GM12878 (cell line): ENCODE measurements around the gene PPM1D. TPM values are rescaled to one million over a fixed set of nuclear protein-coding genes. Genes with fewer than 3 reads are reported as not detected.
A peak's percentile ranks its signal among the peaks of the same experiment; 100 is the strongest.

Experiments
- ATAC-seq: fragments of 200-7000 bp; cut with Tn5 transposase; 3 replicates; pipeline ENCODE4 v1.9.1; 2020; ENCODE audit warnings: mild to moderate bottlenecking, moderate library complexity
- BruUV-seq: library from RNA; stranded (reverse); fragments of 400-500 nt; replicated peaks from 2 replicates; lab custom pipeline; 2021; lab: Mats Ljungman, UMichigan
- CTCF ChIA-PET: fragments of 300-600 bp; sonication (Branson Sonifier 250); formaldehyde crosslinking; extraction: SDS; loops from one replicate; lab custom pipeline; 2021; ENCODE audit warnings: inconsistent platforms; lab: Yijun Ruan, JAX
- POLR2A ChIA-PET: fragments of 350-600 bp; formaldehyde crosslinking; extraction: SDS; loops from one replicate; lab custom pipeline; 2021; ENCODE audit warnings: inconsistent platforms; lab: Charles Lee
- RAD21 ChIA-PET: fragments of 300-600 bp; sonication (Branson Sonifier 250); formaldehyde crosslinking; loops from one replicate; lab custom pipeline; 2023; ENCODE audit warnings: antibody characterized with exemption; ENCODE audit not compliant: unreplicated experiment; lab: Charles Lee
- SMC1A ChIA-PET: fragments of 300-600 bp; sonication (Branson Sonifier 250); formaldehyde crosslinking; loops from one replicate; lab custom pipeline; 2023; ENCODE audit not compliant: unreplicated experiment, uncharacterized antibody; lab: Charles Lee
- DNase-seq: peaks from one replicate; pipeline ENCODE4 v3.0.0-alpha.2; 2011; ENCODE audit warnings: low read depth, low spot score
- FAIRE-seq: peaks from 3 replicates; lab custom pipeline; 2011; peaks lifted over from hg19 to GRCh38; lab: Jason Lieb, UNC
- H2AFZ ChIP-seq: 2 replicates; pipeline ENCODE4 v1.6.0; 2011; ENCODE audit warnings: low read depth, low read length, control low read depth; ENCODE audit not compliant: control insufficient read depth
- H3K27ac ChIP-seq: 2 replicates; pipeline ENCODE4 v1.5.1; 2011; ENCODE audit warnings: control low read depth; ENCODE audit not compliant: control insufficient read depth, insufficient read depth
- H3K27me3 ChIP-seq, 2 experiments: replicated peaks in 1 of 2; 2 replicates each; pipeline versions ENCODE4 v1.6.0 to v1.6.1; 2011; ENCODE audit warnings: low read length in 1 of 2; ENCODE audit not compliant: control insufficient read depth in 2 of 2, insufficient read depth in 2 of 2
- H3K36me3 ChIP-seq, 2 experiments: 2 replicates each; pipeline ENCODE4 v1.5.1; 2011; ENCODE audit warnings: low read length in 1 of 2; ENCODE audit not compliant: control insufficient read depth in 2 of 2, insufficient read depth in 2 of 2
- H3K4me1 ChIP-seq: 2 replicates; pipeline ENCODE4 v1.6.1; 2011; ENCODE audit warnings: mild to moderate bottlenecking, low read length, moderate library complexity, mixed read lengths; ENCODE audit not compliant: control insufficient read depth, insufficient read depth
- H3K4me2 ChIP-seq: 2 replicates; pipeline ENCODE4 v1.6.0; 2011; ENCODE audit warnings: control low read depth; ENCODE audit not compliant: control insufficient read depth, insufficient read depth
- H3K4me3 ChIP-seq: fragments of 200-600 bp; sonication (generic); 2 replicates; pipeline ENCODE4 v1.5.1; 2016
- H3K79me2 ChIP-seq: 2 replicates; pipeline ENCODE4 v1.6.0; 2011; ENCODE audit warnings: low read length; ENCODE audit not compliant: control insufficient read depth, insufficient read depth
- H3K9ac ChIP-seq: 2 replicates; pipeline ENCODE4 v1.8.0; 2011; ENCODE audit warnings: low read length, control low read depth, mixed read lengths; ENCODE audit not compliant: control insufficient read depth, insufficient read depth
- H3K9me3 ChIP-seq: replicated peaks from 3 replicates; pipeline ENCODE4 v1.5.1; 2011; ENCODE audit warnings: mild to moderate bottlenecking, low read length; ENCODE audit not compliant: control insufficient read depth, insufficient read depth
- H4K20me1 ChIP-seq: 2 replicates; pipeline ENCODE4 v1.6.0; 2011; ENCODE audit not compliant: control insufficient read depth, insufficient read depth
- BHLHE40 ChIP-seq, 2 experiments: fragments of 450-650 bp in 1 of 2; IDR thresholded peaks; 2 replicates each; pipeline ENCODE4 v1.6.1; 2011 to 2017; ENCODE audit warnings: low read depth in 2 of 2, borderline replicate concordance in 1 of 2, improper control_type of control experiment in 1 of 2, low read length in 1 of 2, mild to moderate bottlenecking in 1 of 2
- CTCF ChIP-seq, 3 experiments: IDR thresholded peaks in 2 of 3; conservative IDR thresholded peaks in 1 of 3; 2 replicates each; pipeline ENCODE4 v1.5.1; 2011; ENCODE audit warnings: low read depth in 3 of 3, low read length in 3 of 3, mild to moderate bottlenecking in 3 of 3, control low read depth in 2 of 3, moderate library complexity in 2 of 3, inconsistent platforms in 1 of 3, mixed read lengths in 1 of 3; ENCODE audit not compliant: control insufficient read depth in 2 of 3, insufficient read depth in 1 of 3; ENCODE audit errors: extremely low read depth in 1 of 3
- HDGF ChIP-seq: fragments of 450-650 bp; IDR thresholded peaks from 2 replicates; pipeline ENCODE4 v1.6.1; 2016; ENCODE audit warnings: antibody characterized with exemption
- MEF2A ChIP-seq: IDR thresholded peaks from 2 replicates; pipeline ENCODE4 v1.6.1; 2011; ENCODE audit warnings: low read depth, mild to moderate bottlenecking, low read length, moderate library complexity; ENCODE audit not compliant: insufficient read depth
- MLLT1 ChIP-seq: fragments of 450-650 bp; IDR thresholded peaks from 2 replicates; pipeline ENCODE4 v1.6.1; 2016; ENCODE audit warnings: mild to moderate bottlenecking
- NFXL1 ChIP-seq: fragments of 450-650 bp; IDR thresholded peaks from 2 replicates; pipeline ENCODE4 v1.6.1; 2017; ENCODE audit warnings: antibody characterized with exemption, mild to moderate bottlenecking, borderline replicate concordance
- ZNF207 ChIP-seq: fragments of 450-650 bp; IDR thresholded peaks from 2 replicates; pipeline ENCODE4 v1.6.1; 2014; ENCODE audit warnings: antibody characterized with exemption, mild to moderate bottlenecking, borderline replicate concordance
- WGBS: methylation state at CpG from one replicate; pipeline ENCODE4 v1.1.6; 2016; ENCODE audit warnings: low lambda C conversion rate; ENCODE audit not compliant: insufficient replicate concordance, insufficient coverage; ENCODE audit errors: missing lambda C conversion rate; 5-methylcytosine and 5-hydroxymethylcytosine counted together
- in situ Hi-C: fragments of 300-500 bp; cut with MboI; formaldehyde crosslinking; loops from 9 replicates; pipeline ENCODE4 v1.14.3; 2018; ENCODE audit warnings: mixed read lengths
- intact Hi-C: fragments of 100-400 bp; cut with micrococcal nuclease; formaldehyde crosslinking; loops from one replicate; pipeline ENCODE4 v1.14.2; 2022; ENCODE audit not compliant: unreplicated experiment
- polyA plus RNA-seq, 11 experiments: library from polyadenylated mRNA; depleted of rRNA in 4 of 11; unstranded in 6 of 11; stranded (reverse) in 5 of 11; fragments of >200 nt; fragmentation: Nextera tagmentation in 4 of 11; fragmentation: Illumina TruSeq in 1 of 11; extraction: Ambion mirVana in 4 of 11; extraction: Trizol in 1 of 11; gene quantifications; 1 replicate in 1 of 11; 2 replicates in 10 of 11; pipeline versions ENCODE4 v1.2.1 to v1.2.3, GENCODE V29; 2011 to 2016; ENCODE audit warnings: inconsistent platforms in 2 of 11, missing spikeins in 2 of 11, low read depth in 1 of 11
- total RNA-seq, 4 experiments: library from RNA; depleted of rRNA in 3 of 4; stranded (reverse); fragments of >200 nt in 3 of 4; fragmentation: Illumina TruSeq in 1 of 4; extraction: Trizol in 1 of 4; gene quantifications; 2 replicates each; pipeline versions ENCODE4 v1.2.1 to v1.2.3, GENCODE V29; 2013 to 2021

The PPM1D gene
- total and polyA plus RNA-seq, 10 of the 15 experiments (the other 5 are each of a cell fraction or from before 2014, with no cell fraction given) = 1.9 to 20.8 (median 10.7) TPM

GRCh38 chr17:60639019-60639330, 39.0 kb downstream of the PPM1D start:
- Histone ChIP-seq H3K4me2 (no peak overlapping the region), H2AFZ (no peak overlapping the region), H3K4me3 (no peak overlapping the region), H3K27me3 (no peaks in the 10 kb centered on the region), H3K9me3 (no peaks in the 10 kb centered on the region), H3K4me1 (no peaks in the 10 kb centered on the region), H3K79me2 (peaks cover 9% of the 10 kb centered on the region), H3K9ac (no peak overlapping the region), H3K36me3 (peaks cover 2 to 17% of the 10 kb centered on the region in 2 experiments), H3K27ac (no peak overlapping the region), H4K20me1 (no peaks in the 10 kb centered on the region)
- no peak for ATAC-seq
- ChIA-PET SMC1A (interaction anchor here (0.7 to 1.3 kb wide), 5 partner anchors 16 to 224 kb away, joined by 3 to 4 read pairs (median 4); no protein-coding TSS in a partner anchor), RAD21 (interaction anchor here (0.7 to 2.7 kb wide), 5 partner anchors 33 to 253 kb away, joined by 3 to 11 read pairs (median 3); partner anchors contain the start of gene PPM1D), CTCF (interaction anchor here (0.7 to 6.6 kb wide), 28 partner anchors 9 to 492 kb away, joined by 3 to 89 read pairs (median 5); partner anchors contain the start of genes APPBP2 and BCAS3), POLR2A (no interaction called here)
- FAIRE-seq = no peak
- DNase-seq = no peak
- TF ChIP-seq MLLT1 (no peak), NFXL1 (peak; percentile 1; the same call in 1 of the 2 replicates)
- WGBS = 55% methylated on average over 4 of the region's 4 CpGs
- intact Hi-C loops (loop anchor here (2.0 to 10.0 kb wide), 3 partner anchors 38 to 494 kb away; partner anchors contain the start of genes CA4 and PPM1D), in situ Hi-C loops (loop anchor here (5.0 to 25.0 kb wide), 2 partner anchors 217 to 502 kb away; partner anchors contain the start of genes CA4 and CHCT1)
- BruUV-seq = no TSS peak

GRCh38 chr17:60640503-60640902, 40.5 kb downstream of the PPM1D start:
- H2AFZ ChIP-seq = no peak overlapping the region
- FAIRE-seq = no peak
- peaks cover 9% of the 10 kb centered on the region for H3K79me2 ChIP-seq
- H3K4me2 ChIP-seq = no peak overlapping the region
- SMC1A ChIA-PET = interaction anchor here (1.0 to 1.5 kb wide), 3 partner anchors 38 to 114 kb away, joined by 3 to 6 read pairs (median 3); no protein-coding TSS in a partner anchor
- CTCF ChIA-PET = interaction anchor here (0.7 to 6.6 kb wide), 12 partner anchors 9 to 215 kb away, joined by 3 to 89 read pairs (median 3); no protein-coding TSS in a partner anchor
- TF ChIP-seq ZNF207 (no peak), HDGF (no peak), MEF2A (no peak), CTCF (IDR thresholded peaks at IDR 0.05 in 2 of 3, conservative IDR thresholded peaks at IDR 0.05 in 1 of 3; ENCODE audit: control insufficient read depth in 2 of 3, extremely low read depth in 1 of 3, insufficient read depth in 1 of 3, low read depth in 3 of 3, low read length in 3 of 3) (peak; percentile 15 to 35 (median 29); a peak in 3 of 6 replicates), BHLHE40 (IDR thresholded peaks at IDR 0.05; ENCODE audit: borderline replicate concordance in 1 of 2, low read depth in 2 of 2, low read length in 1 of 2) (no peak)
- no peaks in the 10 kb centered on the region for H3K9me3 ChIP-seq
- BruUV-seq = no TSS peak
- intact Hi-C loops = no loop called here
- H3K9ac ChIP-seq = no peak overlapping the region
- ATAC-seq = no peak
- no peaks in the 10 kb centered on the region for H3K4me1 ChIP-seq
- 94% methylated on average over 2 of the region's 2 CpGs for WGBS
- in situ Hi-C loops = loop anchor here (25.0 kb wide), 1 partner anchor 503 kb away; the partner anchor contains the start of gene CA4
- RAD21 ChIA-PET = interaction anchor here (1.0 to 1.3 kb wide), 2 partner anchors 41 to 195 kb away, joined by 4 read pairs; partner anchors contain the start of gene PPM1D
- H4K20me1 ChIP-seq = no peaks in the 10 kb centered on the region
- no peak for DNase-seq
- peaks cover 2 to 13% of the 10 kb centered on the region in 2 experiments; a peak in 3 of 4 replicates for H3K36me3 ChIP-seq
- no peak overlapping the region for H3K27ac ChIP-seq
- H3K27me3 ChIP-seq = no peaks in the 10 kb centered on the region
- POLR2A ChIA-PET = interaction anchor here (0.8 kb wide), 1 partner anchor 47 kb away, joined by 6 read pairs; no protein-coding TSS in a partner anchor
- no peak overlapping the region for H3K4me3 ChIP-seq
